ENCODE measurements around the gene GALNT15. TPM values are rescaled to one million over a fixed set of nuclear protein-coding genes. Genes with fewer than 3 reads are reported as not detected.

GALNT15 gene
- total RNA-seq, 4 donors from 2014 or later, result 18.6 to 196 (median 89.0) TPM

DNA sequence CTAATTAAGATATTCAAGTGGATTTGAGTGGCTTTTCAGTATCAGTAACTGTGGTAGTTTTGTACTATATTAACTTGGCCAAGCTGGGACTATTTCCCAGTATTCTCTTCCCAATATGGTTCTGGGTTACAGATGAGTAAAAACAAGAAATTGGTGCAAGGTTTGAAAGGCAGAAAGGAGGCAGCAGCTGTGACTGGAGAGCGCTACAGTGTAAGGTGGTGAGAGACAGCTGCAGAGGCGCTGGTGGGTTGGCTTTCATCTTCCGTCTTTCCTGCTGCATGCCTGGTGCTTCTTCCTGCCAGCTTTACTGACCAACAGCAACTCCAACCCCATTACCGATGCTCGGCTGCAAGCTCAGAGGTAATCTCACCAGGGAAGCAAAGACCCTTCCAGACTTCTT is 80.4 kb downstream of the GALNT15 start:
- peaks cover 0 to 17% (median 0%) of the 10 kb centered on the region in 4 donors for H3K4me1 ChIP-seq
- no peaks in the 10 kb centered on the region for H3K27me3 ChIP-seq
- TF ChIP-seq CTCF (IDR thresholded peaks at IDR 0.05) (no peak), POLR2A (IDR thresholded peaks at IDR 0.05) (no peak)
- no peak overlapping the region for H3K4me3 ChIP-seq
- DNase-seq, result no peak
- H3K36me3 ChIP-seq, result peaks cover 0 to 14% (median 0%) of the 10 kb centered on the region in 3 donors
- no peak overlapping the region for H3K27ac ChIP-seq
- H3K9me3 ChIP-seq, result no peaks in the 10 kb centered on the region

- DNase-seq, result no peak
- H3K27ac ChIP-seq, result no peak overlapping the region
- no peaks in the 10 kb centered on the region for H3K9me3 ChIP-seq
- H3K4me3 ChIP-seq, result no peak overlapping the region
- H3K4me1 ChIP-seq, result peaks cover 0 to 17% (median 0%) of the 10 kb centered on the region in 4 donors
- TF ChIP-seq CTCF (IDR thresholded peaks at IDR 0.05) (no peak), POLR2A (IDR thresholded peaks at IDR 0.05) (no peak)
- H3K36me3 ChIP-seq, result peaks cover 0 to 18% (median 0%) of the 10 kb centered on the region in 3 donors
- H3K27me3 ChIP-seq, result no peaks in the 10 kb centered on the region
Observed at GRCh38 chr3:16255326-16255725, 80.8 kb downstream of the GALNT15 start.

- no peak for DNase-seq
- no peaks in the 10 kb centered on the region for H3K27me3 ChIP-seq
- H3K4me3 ChIP-seq, result no peak overlapping the region
- H3K9me3 ChIP-seq, result no peaks in the 10 kb centered on the region
- H3K4me1 ChIP-seq, result peaks cover 0 to 17% (median 0%) of the 10 kb centered on the region in 4 donors
- H3K27ac ChIP-seq, result no peak overlapping the region
- no peak for TF ChIP-seq CTCF (IDR thresholded peaks at IDR 0.05)
- no peak for TF ChIP-seq POLR2A (IDR thresholded peaks at IDR 0.05)
- peaks cover 0 to 22% (median 0%) of the 10 kb centered on the region in 3 donors for H3K36me3 ChIP-seq
Observed at GRCh38 chr3:16255726-16256125, 81.2 kb downstream of the GALNT15 start.

DNA sequence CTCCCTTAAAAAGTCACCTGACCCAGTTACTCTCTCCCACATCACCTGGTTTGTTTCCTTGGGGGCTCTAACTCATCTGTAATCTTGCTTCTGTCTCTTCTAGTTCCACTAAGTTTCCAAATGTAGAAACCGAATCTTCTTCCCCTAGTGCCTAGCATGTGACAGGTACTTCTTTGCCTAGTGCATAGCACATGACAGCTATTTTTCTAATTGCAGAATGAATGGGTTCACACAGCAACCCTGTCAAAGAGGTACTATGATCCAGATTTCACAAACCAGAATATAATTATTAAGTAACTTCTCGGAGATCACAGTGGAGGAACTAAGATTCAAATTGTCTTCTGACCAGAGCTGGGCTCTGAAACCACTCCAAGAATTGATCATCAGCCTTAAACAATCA is 82.8 kb downstream of the GALNT15 start:
- Histone ChIP-seq H3K36me3 (peaks cover 0 to 23% (median 0%) of the 10 kb centered on the region in 3 donors), H3K4me3 (no peak overlapping the region), H3K9me3 (no peaks in the 10 kb centered on the region), H3K4me1 (peaks cover 0 to 12% (median 0%) of the 10 kb centered on the region in 4 donors), H3K27me3 (no peaks in the 10 kb centered on the region), H3K27ac (no peak overlapping the region)
- DNase-seq, result no peak
- TF ChIP-seq POLR2A (IDR thresholded peaks at IDR 0.05), result no peak
- TF ChIP-seq CTCF (IDR thresholded peaks at IDR 0.05), result no peak

GRCh38 chr3:16258177-16258576 is 83.7 kb downstream of the GALNT15 start:
- no peaks in the 10 kb centered on the region for H3K9me3 ChIP-seq
- DNase-seq, result no peak
- H3K27ac ChIP-seq, result no peak overlapping the region
- no peak overlapping the region for H3K4me3 ChIP-seq
- H3K27me3 ChIP-seq, result no peaks in the 10 kb centered on the region
- no peak for TF ChIP-seq CTCF (IDR thresholded peaks at IDR 0.05)
- no peak for TF ChIP-seq POLR2A (IDR thresholded peaks at IDR 0.05)
- peaks cover 0 to 23% (median 0%) of the 10 kb centered on the region in 3 donors for H3K36me3 ChIP-seq
- peaks cover 0 to 14% (median 0%) of the 10 kb centered on the region in 4 donors for H3K4me1 ChIP-seq

GRCh38 chr3:16258866-16259265 is 84.4 kb downstream of the GALNT15 start:
- Histone ChIP-seq H3K36me3 (peaks cover 0 to 23% (median 0%) of the 10 kb centered on the region in 3 donors), H3K4me3 (no peak overlapping the region), H3K27ac (no peak overlapping the region), H3K4me1 (peaks cover 0 to 16% (median 0%) of the 10 kb centered on the region in 4 donors), H3K27me3 (no peaks in the 10 kb centered on the region), H3K9me3 (no peaks in the 10 kb centered on the region)
- DNase-seq, result no peak
- TF ChIP-seq POLR2A (IDR thresholded peaks at IDR 0.05) (no peak), CTCF (IDR thresholded peaks at IDR 0.05) (no peak)

Data from Peyer's patch (tissue), 4 donors.